ENCODE measurements around the gene IL1RAPL1. TPM values are rescaled to one million over a fixed set of nuclear protein-coding genes. Genes with fewer than 3 reads are reported as not detected.

IL1RAPL1 gene
- total RNA-seq, 1 donor = 1.3 TPM

- H3K4me3 ChIP-seq (ENCODE audit: low read depth, low read length) = no peak overlapping the region
- no peak for DNase-seq (ENCODE audit: low read depth)
- TF ChIP-seq, protein P1, sequence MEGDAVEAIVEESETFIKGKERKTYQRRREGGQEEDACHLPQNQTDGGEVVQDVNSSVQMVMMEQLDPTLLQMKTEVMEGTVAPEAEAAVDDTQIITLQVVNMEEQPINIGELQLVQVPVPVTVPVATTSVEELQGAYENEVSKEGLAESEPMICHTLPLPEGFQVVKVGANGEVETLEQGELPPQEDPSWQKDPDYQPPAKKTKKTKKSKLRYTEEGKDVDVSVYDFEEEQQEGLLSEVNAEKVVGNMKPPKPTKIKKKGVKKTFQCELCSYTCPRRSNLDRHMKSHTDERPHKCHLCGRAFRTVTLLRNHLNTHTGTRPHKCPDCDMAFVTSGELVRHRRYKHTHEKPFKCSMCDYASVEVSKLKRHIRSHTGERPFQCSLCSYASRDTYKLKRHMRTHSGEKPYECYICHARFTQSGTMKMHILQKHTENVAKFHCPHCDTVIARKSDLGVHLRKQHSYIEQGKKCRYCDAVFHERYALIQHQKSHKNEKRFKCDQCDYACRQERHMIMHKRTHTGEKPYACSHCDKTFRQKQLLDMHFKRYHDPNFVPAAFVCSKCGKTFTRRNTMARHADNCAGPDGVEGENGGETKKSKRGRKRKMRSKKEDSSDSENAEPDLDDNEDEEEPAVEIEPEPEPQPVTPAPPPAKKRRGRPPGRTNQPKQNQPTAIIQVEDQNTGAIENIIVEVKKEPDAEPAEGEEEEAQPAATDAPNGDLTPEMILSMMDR (IDR thresholded peaks at IDR 0.05; ENCODE audit: insufficient read depth, low read depth, low read length) = no peak
These were observed 820.1 kb downstream of the IL1RAPL1 start for GRCh38 chrX:29407357-29407756.

DNA sequence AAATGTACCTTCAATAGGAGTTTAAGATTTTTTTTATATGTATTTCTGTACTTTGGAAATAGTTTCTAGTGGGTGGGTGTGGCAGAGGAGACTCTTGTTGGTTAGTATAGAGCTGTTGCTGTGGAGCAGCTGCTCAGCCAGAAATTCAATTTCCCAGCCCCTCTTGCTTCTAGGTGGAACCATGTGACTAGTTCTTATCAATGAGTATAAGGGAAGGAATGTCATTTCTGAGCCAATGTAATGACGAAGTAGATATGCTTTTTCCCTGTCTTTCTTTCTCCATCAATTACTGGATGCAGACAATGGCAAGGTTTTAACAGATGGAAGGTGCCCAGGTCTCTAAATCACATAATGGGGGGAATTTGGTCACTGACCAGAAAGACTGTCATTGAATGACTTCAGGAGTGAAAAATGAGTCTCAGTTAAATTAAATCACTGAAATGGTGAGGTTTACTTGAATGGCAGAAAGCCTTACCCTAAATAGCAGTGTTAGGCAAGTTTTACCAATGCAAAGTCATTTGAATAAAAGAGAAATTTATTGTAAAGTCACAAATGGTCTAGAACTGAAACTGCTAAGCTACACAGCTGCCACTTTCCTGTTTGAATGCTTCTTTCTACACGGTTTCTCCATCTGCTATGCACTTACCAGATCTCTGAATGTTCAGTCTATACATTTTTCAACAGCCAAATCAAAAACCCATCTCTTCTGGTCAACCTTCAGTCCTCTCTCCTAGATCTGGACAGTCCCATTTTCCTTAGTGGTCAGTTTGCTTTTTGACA, 832.7 kb downstream of the IL1RAPL1 start:
- no peak overlapping the region for H3K4me3 ChIP-seq (ENCODE audit: low read depth, low read length)
- TF ChIP-seq, protein P1 (IDR thresholded peaks at IDR 0.05; ENCODE audit: insufficient read depth, low read depth, low read length) = no peak
- peak; percentile 53 for DNase-seq (ENCODE audit: low read depth)

DNA sequence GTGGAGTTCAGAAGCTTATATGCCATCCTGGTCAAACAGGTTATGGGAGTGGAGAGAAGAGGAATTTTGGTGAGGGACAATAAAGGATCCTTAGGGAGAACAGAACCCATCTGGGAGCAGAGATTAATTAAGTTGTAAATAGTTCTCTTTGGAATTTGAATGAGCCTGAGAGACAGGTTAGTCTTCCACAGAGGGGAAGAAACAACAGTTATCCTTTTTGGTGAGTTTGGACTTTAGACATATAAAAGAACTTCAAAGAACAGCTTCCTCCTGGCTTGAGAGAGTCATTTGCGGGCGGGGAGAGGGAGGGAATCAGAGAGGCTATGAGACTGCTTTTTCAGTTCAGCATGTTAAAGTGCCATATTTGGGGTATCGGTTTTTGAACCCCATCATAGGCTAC, 834.8 kb downstream of the IL1RAPL1 start:
- H3K4me3 ChIP-seq (ENCODE audit: low read depth, low read length) = no peak overlapping the region
- no peak for DNase-seq (ENCODE audit: low read depth)

DNA sequence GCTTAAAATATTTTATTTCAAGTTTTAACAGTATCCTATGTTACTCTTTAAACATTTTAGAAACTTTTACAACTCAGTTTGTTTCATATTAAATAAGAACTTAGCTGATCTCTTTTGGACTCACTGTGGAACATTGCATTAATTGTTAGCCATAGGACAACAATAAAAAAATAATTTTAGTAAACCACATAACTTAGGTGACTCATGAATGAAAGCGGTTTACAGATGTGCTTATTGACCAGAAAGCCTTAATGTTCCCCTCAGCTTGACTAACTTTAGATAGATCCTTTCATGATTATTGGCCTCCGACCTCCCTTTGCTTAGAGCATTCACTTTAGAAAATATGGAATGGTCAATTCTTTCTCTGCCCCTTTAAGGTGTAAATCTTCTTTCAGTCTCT, 844.6 kb downstream of the IL1RAPL1 start:
- DNase-seq (ENCODE audit: low read depth) = no peak
- H3K4me3 ChIP-seq (ENCODE audit: low read depth, low read length) = no peak overlapping the region
- TF ChIP-seq, protein P1 (IDR thresholded peaks at IDR 0.05; ENCODE audit: insufficient read depth, low read depth, low read length) = no peak

More for the DNA sequence above, 834.8 kb downstream of the IL1RAPL1 start:
- TF ChIP-seq, protein P1 (IDR thresholded peaks at IDR 0.05; ENCODE audit: insufficient read depth, low read depth, low read length) = no peak

DNA sequence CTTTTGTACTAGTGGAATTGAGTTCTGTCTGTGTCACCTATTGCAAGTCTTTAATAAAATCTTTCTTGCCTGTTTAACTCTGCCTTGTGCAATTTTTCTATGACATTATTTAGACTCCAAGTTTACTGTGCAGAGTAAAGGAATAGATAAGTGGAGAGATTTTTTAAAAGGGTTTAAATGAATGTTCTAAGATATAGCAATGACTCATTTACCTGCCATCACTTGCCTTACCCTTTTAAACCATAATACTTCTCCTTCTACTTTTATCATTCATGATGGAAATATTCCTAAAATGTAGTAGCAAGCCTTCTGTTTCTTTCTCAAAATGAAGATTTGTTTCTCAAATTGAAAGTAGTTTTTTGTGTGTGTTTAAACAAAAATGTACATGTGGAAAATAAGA, 845.3 kb downstream of the IL1RAPL1 start:
- TF ChIP-seq, protein P1 (IDR thresholded peaks at IDR 0.05; ENCODE audit: insufficient read depth, low read depth, low read length) = no peak
- no peak for DNase-seq (ENCODE audit: low read depth)
- no peak overlapping the region for H3K4me3 ChIP-seq (ENCODE audit: low read depth, low read length)

- TF ChIP-seq, protein P1 (IDR thresholded peaks at IDR 0.05; ENCODE audit: insufficient read depth, low read depth, low read length) = no peak
- no peak overlapping the region for H3K4me3 ChIP-seq (ENCODE audit: low read depth, low read length)
- no peak for DNase-seq (ENCODE audit: low read depth)
These were observed 847.7 kb downstream of the IL1RAPL1 start for GRCh38 chrX:29434939-29435338.

DNA sequence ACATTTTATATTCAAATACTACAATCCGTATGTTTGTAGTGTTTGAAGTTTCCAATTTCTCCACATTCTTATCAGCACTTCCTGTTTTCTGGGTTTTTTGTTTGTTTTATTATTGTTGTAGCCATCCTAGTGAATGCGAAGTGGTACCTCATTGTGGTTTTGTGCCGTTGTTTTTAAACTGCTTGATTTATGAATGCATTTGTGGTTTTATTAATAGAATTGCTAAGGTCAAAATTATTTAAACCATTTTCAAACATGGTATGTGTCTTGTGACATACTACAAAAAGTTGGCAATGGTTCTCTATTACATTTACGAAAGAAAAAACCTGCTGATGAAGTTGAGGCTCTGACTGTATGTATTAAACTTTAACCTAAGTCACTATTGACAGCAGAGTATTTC, 848.1 kb downstream of the IL1RAPL1 start:
- TF ChIP-seq, protein P1 (IDR thresholded peaks at IDR 0.05; ENCODE audit: insufficient read depth, low read depth, low read length) = no peak
- no peak overlapping the region for H3K4me3 ChIP-seq (ENCODE audit: low read depth, low read length)
- DNase-seq (ENCODE audit: low read depth) = peak; percentile 19

Measured in fibroblast of villous mesenchyme (primary cell).